CD4-positive, alpha-beta T cell (primary cell): ENCODE results near the gene LRRFIP2. TPM values are rescaled to one million over a fixed set of nuclear protein-coding genes. Genes with fewer than 3 reads are reported as not detected.

ENCODE experiments used
- ATAC-seq: fragments of 200-7000 bp; cut with Tn5 transposase; one replicate; pipeline ENCODE4 v1.10.0; 2022; ENCODE audit warnings: mild to moderate bottlenecking; ENCODE audit not compliant: poor library complexity
- CTCF ChIA-PET: fragments of 350-600 bp; sonication (Branson Sonifier 250); formaldehyde crosslinking; loops from one replicate; lab custom pipeline; 2021; ENCODE audit warnings: antibody characterized with exemption, inconsistent platforms; lab: Charles Lee
- POLR2A ChIA-PET: fragments of 350-600 bp; sonication (Branson Sonifier 250); formaldehyde crosslinking; loops from one replicate; lab custom pipeline; 2021; ENCODE audit warnings: antibody characterized with exemption, inconsistent platforms; lab: Charles Lee
- DNase-seq, 14 experiments: peaks; one replicate each; pipeline ENCODE4 v3.0.0-alpha.2; 2013 to 2020; ENCODE audit warnings: mixed read lengths in 2 of 14
- H3K27ac ChIP-seq, 2 donors: one replicate each; pipeline versions ENCODE4 v1.5.1 to v1.7.0; 2013; ENCODE audit warnings: low read length in 2 of 2, low read depth in 1 of 2, mild to moderate bottlenecking in 1 of 2
- H3K27me3 ChIP-seq, 2 experiments: 1 replicate in 1 of 2; 2 replicates in 1 of 2; pipeline versions ENCODE4 v1.6.1 to v1.7.0; 2013; ENCODE audit warnings: low read length in 2 of 2, control low read depth in 1 of 2, mild to moderate bottlenecking in 1 of 2, moderate library complexity in 1 of 2; ENCODE audit not compliant: insufficient read depth in 2 of 2, control insufficient read depth in 1 of 2
- H3K36me3 ChIP-seq: one replicate; pipeline ENCODE4 v1.6.1; 2013; ENCODE audit warnings: low read length, control low read depth; ENCODE audit not compliant: insufficient read depth
- H3K4me1 ChIP-seq: one replicate; pipeline ENCODE4 v1.6.1; 2013; ENCODE audit warnings: low read length, control low read depth; ENCODE audit not compliant: insufficient read depth
- H3K4me3 ChIP-seq: one replicate; pipeline ENCODE4 v1.5.1; 2013; ENCODE audit warnings: mild to moderate bottlenecking, low read length, moderate library complexity
- H3K9me3 ChIP-seq, 2 experiments: 1 replicate in 1 of 2; 2 replicates in 1 of 2; pipeline versions ENCODE4 v1.6.1 to v1.7.0; 2013; ENCODE audit warnings: low read length in 2 of 2, mild to moderate bottlenecking in 2 of 2, control low read depth in 1 of 2, moderate library complexity in 1 of 2; ENCODE audit not compliant: control insufficient read depth in 1 of 2, insufficient read depth in 1 of 2
- H3K27ac Mint-ChIP-seq: one replicate; pipeline ENCODE4 v1.8.0; 2020; ENCODE audit warnings: mixed read lengths
- H3K27me3 Mint-ChIP-seq: one replicate; pipeline ENCODE4 v1.8.0; 2021; ENCODE audit warnings: mixed read lengths
- H3K36me3 Mint-ChIP-seq: one replicate; pipeline ENCODE4 v1.8.0; 2021; ENCODE audit warnings: low read depth, mixed read lengths
- H3K4me1 Mint-ChIP-seq: one replicate; pipeline ENCODE4 v1.8.0; 2021; ENCODE audit warnings: low read depth, mixed read lengths
- H3K4me3 Mint-ChIP-seq: one replicate; pipeline ENCODE4 v1.8.0; 2020; ENCODE audit warnings: mild to moderate bottlenecking, mixed read lengths
- H3K9me3 Mint-ChIP-seq: one replicate; pipeline ENCODE4 v1.8.0; 2020; ENCODE audit warnings: mixed read lengths
- intact Hi-C, 2 experiments: fragments of 100-400 bp; cut with DNase I in 1 of 2; cut with micrococcal nuclease in 1 of 2; formaldehyde crosslinking; loops; one replicate each; pipeline versions ENCODE4 v1.15.1 to v1.9.0; 2023 to 2025; cut with DNase I, micrococcal nuclease
- total RNA-seq, 174 experiments: library from RNA in 2 of 174; stranded (reverse) in 2 of 174; gene quantifications; one replicate each; pipeline ENCODE4 v1.2.3 and lab custom pipeline; 2021 to 2026
- TF ChIP-seq, protein P1 (sequence below): fragments of 200-600 bp; IDR thresholded peaks from one replicate; pipeline ENCODE4 v1.8.0; 2022; ENCODE audit warnings: antibody characterized with exemption, mild to moderate bottlenecking

LRRFIP2 gene
- total RNA-seq, 2 experiments from 2014 or later = 34.2 to 34.8 TPM

DNA sequence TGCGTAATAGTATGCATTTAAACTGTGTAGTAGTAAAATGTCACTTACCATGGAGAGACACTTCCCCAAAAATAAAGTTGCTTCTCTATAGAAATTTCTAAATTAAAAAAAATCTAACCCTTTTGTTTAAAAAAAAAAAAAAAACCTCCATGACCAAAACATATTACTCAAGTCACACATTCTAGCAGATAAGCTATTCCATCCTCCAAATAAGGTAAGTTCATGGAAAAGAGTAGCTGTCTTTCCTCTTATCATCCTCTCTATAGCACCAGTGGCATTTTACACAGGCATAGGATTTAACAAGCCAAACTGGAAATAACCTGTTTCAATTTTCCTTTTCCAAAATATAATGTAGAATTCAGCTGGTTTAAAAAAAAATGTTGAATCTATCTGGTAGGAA lies 57.4 kb downstream of the LRRFIP2 start:
- Histone ChIP-seq H3K9me3 (no peaks in the 10 kb centered on the region), H3K4me1 (no peaks in the 10 kb centered on the region), H3K4me3 (no peak overlapping the region), H3K27ac (no peak overlapping the region), H3K36me3 (no peaks in the 10 kb centered on the region), H3K27me3 (no peaks in the 10 kb centered on the region)
- ChIA-PET POLR2A (no interaction called here), CTCF (interaction anchor here (0.7 kb wide), 1 partner anchor 29 kb away, joined by 4 read pairs; no protein-coding TSS in a partner anchor)
- H3K9me3 Mint-ChIP-seq = no peaks in the 10 kb centered on the region
- TF ChIP-seq, protein P1, sequence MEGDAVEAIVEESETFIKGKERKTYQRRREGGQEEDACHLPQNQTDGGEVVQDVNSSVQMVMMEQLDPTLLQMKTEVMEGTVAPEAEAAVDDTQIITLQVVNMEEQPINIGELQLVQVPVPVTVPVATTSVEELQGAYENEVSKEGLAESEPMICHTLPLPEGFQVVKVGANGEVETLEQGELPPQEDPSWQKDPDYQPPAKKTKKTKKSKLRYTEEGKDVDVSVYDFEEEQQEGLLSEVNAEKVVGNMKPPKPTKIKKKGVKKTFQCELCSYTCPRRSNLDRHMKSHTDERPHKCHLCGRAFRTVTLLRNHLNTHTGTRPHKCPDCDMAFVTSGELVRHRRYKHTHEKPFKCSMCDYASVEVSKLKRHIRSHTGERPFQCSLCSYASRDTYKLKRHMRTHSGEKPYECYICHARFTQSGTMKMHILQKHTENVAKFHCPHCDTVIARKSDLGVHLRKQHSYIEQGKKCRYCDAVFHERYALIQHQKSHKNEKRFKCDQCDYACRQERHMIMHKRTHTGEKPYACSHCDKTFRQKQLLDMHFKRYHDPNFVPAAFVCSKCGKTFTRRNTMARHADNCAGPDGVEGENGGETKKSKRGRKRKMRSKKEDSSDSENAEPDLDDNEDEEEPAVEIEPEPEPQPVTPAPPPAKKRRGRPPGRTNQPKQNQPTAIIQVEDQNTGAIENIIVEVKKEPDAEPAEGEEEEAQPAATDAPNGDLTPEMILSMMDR = no peak
- intact Hi-C loops = no loop called here
- peaks cover 27% of the 10 kb centered on the region for H3K36me3 Mint-ChIP-seq
- ATAC-seq (no peak), DNase-seq (no peak)
- H3K4me1 Mint-ChIP-seq = no peaks in the 10 kb centered on the region
- H3K4me3 Mint-ChIP-seq = no peak overlapping the region
- H3K27ac Mint-ChIP-seq = no peak overlapping the region
- no peaks in the 10 kb centered on the region for H3K27me3 Mint-ChIP-seq

DNA sequence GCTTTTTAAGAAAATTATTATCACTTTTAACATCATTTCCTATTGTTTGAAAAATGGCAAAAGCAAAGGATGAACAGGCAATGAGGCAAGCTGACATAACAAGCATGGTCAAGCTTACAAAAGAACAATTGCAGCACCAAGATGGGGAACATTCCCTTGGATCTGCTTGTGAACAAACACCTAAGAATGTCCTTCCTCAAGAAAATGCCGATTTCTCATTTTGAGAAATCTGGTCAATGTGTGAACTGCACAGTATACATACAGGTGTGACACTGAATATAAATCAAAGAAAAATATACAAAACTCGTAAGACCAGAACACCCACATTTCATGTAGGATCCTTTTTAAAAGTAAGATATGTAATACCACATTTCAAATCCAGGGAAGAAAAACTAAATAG lies 58.9 kb downstream of the LRRFIP2 start:
- Histone ChIP-seq H3K4me1 (no peaks in the 10 kb centered on the region), H3K4me3 (no peak overlapping the region), H3K27me3 (no peaks in the 10 kb centered on the region), H3K9me3 (no peaks in the 10 kb centered on the region), H3K36me3 (no peaks in the 10 kb centered on the region), H3K27ac (no peak overlapping the region)
- Mint-ChIP-seq H3K27ac (no peak overlapping the region), H3K27me3 (no peaks in the 10 kb centered on the region), H3K4me3 (no peak overlapping the region), H3K4me1 (no peaks in the 10 kb centered on the region), H3K36me3 (peaks cover 20% of the 10 kb centered on the region), H3K9me3 (no peaks in the 10 kb centered on the region)
- TF ChIP-seq, protein P1 = no peak
- ATAC-seq (no peak), DNase-seq (no peak)
- ChIA-PET CTCF (no interaction called here), POLR2A (no interaction called here)
- intact Hi-C loops = no loop called here

DNA sequence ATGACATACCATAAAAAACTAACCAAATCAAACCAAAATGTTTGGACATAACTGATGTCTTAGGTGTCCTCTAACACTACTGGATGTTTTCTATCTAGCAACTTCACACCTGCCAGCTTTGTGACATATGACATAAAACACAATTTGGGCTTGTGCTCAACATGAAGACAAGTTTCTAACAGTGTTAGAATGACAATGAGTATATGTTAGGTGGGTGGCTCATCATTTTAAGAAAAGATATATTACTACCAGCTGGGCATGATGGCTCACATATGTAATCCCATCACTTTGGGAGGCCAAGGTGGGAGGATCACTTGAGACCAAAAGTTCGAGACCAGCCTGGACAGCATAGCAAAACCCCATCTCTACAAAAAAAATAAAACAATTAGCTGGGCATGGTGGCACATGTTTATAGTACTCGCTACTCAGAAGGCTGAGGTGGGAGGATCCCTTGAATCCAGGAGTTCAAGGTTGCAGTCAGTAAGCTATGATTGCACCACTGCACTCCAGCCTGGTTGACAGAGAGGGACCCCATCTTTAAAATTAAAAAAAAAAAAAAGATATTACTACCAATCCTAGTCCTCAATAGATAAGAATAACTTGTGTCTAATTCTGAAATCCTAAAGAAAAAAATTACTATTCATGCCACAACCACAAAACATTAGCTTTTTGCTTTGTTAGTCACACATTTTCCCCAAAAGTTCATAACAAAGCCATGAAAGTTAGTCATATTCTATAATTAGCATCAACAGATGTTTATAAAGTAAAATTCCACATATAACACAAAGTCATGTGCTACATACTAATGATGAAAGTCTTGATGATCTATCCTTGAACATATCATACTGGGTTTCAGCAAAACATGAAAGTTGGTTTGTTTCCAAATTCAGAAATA lies 59.9 kb downstream of the LRRFIP2 start:
- Mint-ChIP-seq H3K9me3 (no peaks in the 10 kb centered on the region), H3K36me3 (peaks cover 20% of the 10 kb centered on the region), H3K4me3 (no peak overlapping the region), H3K27me3 (no peaks in the 10 kb centered on the region), H3K4me1 (no peaks in the 10 kb centered on the region), H3K27ac (no peak overlapping the region)
- CTCF ChIA-PET = interaction anchor here (1.2 kb wide), 1 partner anchor 14 kb away, joined by 3 read pairs; no protein-coding TSS in a partner anchor
- H3K27ac ChIP-seq = no peak overlapping the region
- no peaks in the 10 kb centered on the region for H3K4me1 ChIP-seq
- TF ChIP-seq, protein P1 = no peak
- no peaks in the 10 kb centered on the region for H3K9me3 ChIP-seq
- POLR2A ChIA-PET = interaction anchor here (0.6 kb wide), 1 partner anchor 101 kb away, joined by 3 read pairs; no protein-coding TSS in a partner anchor
- no peak for DNase-seq
- no peak overlapping the region for H3K4me3 ChIP-seq
- intact Hi-C loops = no loop called here
- no peak for ATAC-seq
- H3K27me3 ChIP-seq = no peaks in the 10 kb centered on the region
- H3K36me3 ChIP-seq = no peaks in the 10 kb centered on the region
